SK-N-SH (cell line): ENCODE data around the gene IL16.

Experiments used
- EP300 ChIP-seq, 2 experiments: IDR thresholded peaks; 2 replicates each; pipeline versions ENCODE4 v1.4.0 to v1.6.1; 2012; ENCODE audit warnings: borderline replicate concordance in 1 of 2, low read depth in 1 of 2, low read length in 1 of 2
- EZH2phosphoT487 ChIP-seq: fragments of 200-600 bp; sonication (generic); IDR thresholded peaks from 2 replicates; pipeline ENCODE4 v1.6.1; 2017; ENCODE audit warnings: low read depth, mixed run types, mild to moderate bottlenecking, antibody characterized with exemption, moderate library complexity, borderline replicate concordance
- NFIC ChIP-seq: IDR thresholded peaks from 2 replicates; pipeline ENCODE4 v1.4.0; 2012; ENCODE audit warnings: borderline replicate concordance
- RAD21 ChIP-seq: IDR thresholded peaks from 2 replicates; pipeline ENCODE4 v1.6.1; 2012; ENCODE audit warnings: mild to moderate bottlenecking, low read length
- YY1 ChIP-seq: IDR thresholded peaks from 2 replicates; pipeline ENCODE4 v1.4.0; 2012; ENCODE audit warnings: low read depth, mild to moderate bottlenecking
- TF ChIP-seq, protein P1 (sequence below): IDR thresholded peaks from 2 replicates; pipeline ENCODE4 v1.4.0; 2012; ENCODE audit warnings: low read depth, borderline replicate concordance
- TF ChIP-seq, protein P2 (sequence below): fragments of 200-600 bp; sonication (generic); IDR thresholded peaks from 2 replicates; pipeline ENCODE4 v1.6.1; 2017; ENCODE audit warnings: antibody characterized with exemption, mild to moderate bottlenecking, moderate library complexity
- TF ChIP-seq, protein P3 (sequence below): IDR thresholded peaks from 2 replicates; pipeline ENCODE4 v1.6.1; 2012; ENCODE audit warnings: mild to moderate bottlenecking, low read depth, low read length, moderate library complexity

DNA sequence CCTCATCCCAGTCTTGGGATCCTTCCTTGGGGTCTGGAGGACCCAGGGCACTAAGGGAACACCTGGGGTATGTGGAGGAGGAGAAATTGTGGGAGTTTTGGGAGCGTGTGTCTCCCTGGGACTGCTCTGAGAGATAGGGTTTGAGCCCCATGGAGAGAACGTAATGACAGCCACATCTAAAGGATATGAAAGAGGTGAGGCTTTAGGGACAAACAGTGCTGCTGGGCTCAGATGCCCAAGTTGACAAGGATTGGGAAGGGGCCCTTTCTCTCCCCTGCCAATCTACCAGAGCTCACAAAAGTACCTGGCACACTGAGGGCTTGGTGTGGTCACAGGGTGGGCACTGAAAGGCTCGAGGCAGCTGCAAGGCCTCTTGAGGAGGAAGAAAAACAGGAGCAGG, 140.6 kb downstream of the IL16 start:
- TF ChIP-seq, protein P1, sequence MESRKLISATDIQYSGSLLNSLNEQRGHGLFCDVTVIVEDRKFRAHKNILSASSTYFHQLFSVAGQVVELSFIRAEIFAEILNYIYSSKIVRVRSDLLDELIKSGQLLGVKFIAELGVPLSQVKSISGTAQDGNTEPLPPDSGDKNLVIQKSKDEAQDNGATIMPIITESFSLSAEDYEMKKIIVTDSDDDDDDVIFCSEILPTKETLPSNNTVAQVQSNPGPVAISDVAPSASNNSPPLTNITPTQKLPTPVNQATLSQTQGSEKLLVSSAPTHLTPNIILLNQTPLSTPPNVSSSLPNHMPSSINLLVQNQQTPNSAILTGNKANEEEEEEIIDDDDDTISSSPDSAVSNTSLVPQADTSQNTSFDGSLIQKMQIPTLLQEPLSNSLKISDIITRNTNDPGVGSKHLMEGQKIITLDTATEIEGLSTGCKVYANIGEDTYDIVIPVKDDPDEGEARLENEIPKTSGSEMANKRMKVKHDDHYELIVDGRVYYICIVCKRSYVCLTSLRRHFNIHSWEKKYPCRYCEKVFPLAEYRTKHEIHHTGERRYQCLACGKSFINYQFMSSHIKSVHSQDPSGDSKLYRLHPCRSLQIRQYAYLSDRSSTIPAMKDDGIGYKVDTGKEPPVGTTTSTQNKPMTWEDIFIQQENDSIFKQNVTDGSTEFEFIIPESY: no peak
- TF ChIP-seq, protein P2, sequence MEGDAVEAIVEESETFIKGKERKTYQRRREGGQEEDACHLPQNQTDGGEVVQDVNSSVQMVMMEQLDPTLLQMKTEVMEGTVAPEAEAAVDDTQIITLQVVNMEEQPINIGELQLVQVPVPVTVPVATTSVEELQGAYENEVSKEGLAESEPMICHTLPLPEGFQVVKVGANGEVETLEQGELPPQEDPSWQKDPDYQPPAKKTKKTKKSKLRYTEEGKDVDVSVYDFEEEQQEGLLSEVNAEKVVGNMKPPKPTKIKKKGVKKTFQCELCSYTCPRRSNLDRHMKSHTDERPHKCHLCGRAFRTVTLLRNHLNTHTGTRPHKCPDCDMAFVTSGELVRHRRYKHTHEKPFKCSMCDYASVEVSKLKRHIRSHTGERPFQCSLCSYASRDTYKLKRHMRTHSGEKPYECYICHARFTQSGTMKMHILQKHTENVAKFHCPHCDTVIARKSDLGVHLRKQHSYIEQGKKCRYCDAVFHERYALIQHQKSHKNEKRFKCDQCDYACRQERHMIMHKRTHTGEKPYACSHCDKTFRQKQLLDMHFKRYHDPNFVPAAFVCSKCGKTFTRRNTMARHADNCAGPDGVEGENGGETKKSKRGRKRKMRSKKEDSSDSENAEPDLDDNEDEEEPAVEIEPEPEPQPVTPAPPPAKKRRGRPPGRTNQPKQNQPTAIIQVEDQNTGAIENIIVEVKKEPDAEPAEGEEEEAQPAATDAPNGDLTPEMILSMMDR: no peak
- TF ChIP-seq, protein P3, sequence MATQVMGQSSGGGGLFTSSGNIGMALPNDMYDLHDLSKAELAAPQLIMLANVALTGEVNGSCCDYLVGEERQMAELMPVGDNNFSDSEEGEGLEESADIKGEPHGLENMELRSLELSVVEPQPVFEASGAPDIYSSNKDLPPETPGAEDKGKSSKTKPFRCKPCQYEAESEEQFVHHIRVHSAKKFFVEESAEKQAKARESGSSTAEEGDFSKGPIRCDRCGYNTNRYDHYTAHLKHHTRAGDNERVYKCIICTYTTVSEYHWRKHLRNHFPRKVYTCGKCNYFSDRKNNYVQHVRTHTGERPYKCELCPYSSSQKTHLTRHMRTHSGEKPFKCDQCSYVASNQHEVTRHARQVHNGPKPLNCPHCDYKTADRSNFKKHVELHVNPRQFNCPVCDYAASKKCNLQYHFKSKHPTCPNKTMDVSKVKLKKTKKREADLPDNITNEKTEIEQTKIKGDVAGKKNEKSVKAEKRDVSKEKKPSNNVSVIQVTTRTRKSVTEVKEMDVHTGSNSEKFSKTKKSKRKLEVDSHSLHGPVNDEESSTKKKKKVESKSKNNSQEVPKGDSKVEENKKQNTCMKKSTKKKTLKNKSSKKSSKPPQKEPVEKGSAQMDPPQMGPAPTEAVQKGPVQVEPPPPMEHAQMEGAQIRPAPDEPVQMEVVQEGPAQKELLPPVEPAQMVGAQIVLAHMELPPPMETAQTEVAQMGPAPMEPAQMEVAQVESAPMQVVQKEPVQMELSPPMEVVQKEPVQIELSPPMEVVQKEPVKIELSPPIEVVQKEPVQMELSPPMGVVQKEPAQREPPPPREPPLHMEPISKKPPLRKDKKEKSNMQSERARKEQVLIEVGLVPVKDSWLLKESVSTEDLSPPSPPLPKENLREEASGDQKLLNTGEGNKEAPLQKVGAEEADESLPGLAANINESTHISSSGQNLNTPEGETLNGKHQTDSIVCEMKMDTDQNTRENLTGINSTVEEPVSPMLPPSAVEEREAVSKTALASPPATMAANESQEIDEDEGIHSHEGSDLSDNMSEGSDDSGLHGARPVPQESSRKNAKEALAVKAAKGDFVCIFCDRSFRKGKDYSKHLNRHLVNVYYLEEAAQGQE: no peak
- TF ChIP-seq EP300 (IDR thresholded peaks at IDR 0.05; ENCODE audit: borderline replicate concordance in 1 of 2, low read depth in 1 of 2, low read length in 1 of 2) (no peak), YY1 (no peak), EZH2phosphoT487 (no peak), NFIC (no peak), RAD21 (no peak)
